Measurements from ENCODE around the gene PALD1. TPM values are rescaled to one million over a fixed set of nuclear protein-coding genes. Genes with fewer than 3 reads are reported as not detected.

Gene PALD1
- total RNA-seq, 1 donor from 2014 or later: 9.6 TPM

GRCh38 chr10:70549962-70550458, 71.4 kb downstream of the PALD1 start:
- Histone ChIP-seq H3F3A (ENCODE audit: low read depth) (no peaks in the 10 kb centered on the region), H2AFZ (replicated peaks) (no peak overlapping the region), H3K27ac (no peak overlapping the region), H3K36me3 (no peaks in the 10 kb centered on the region), H4K20me1 (ENCODE audit: low read depth) (no peaks in the 10 kb centered on the region), H3K4me2 (no peak overlapping the region), H3K4me3 (no peak overlapping the region), H3K9ac (no peak overlapping the region), H3K79me2 (ENCODE audit: low read depth) (no peaks in the 10 kb centered on the region), H3K4me1 (no peaks in the 10 kb centered on the region), H3K27me3 (no peaks in the 10 kb centered on the region), H3K9me3 (ENCODE audit: low read depth) (no peaks in the 10 kb centered on the region)
- H3K4me1 Mint-ChIP-seq: peaks cover 8% of the 10 kb centered on the region
- no peak for TF ChIP-seq EZH2phosphoT487 (IDR thresholded peaks at IDR 0.05)
- TF ChIP-seq CTCF (IDR thresholded peaks at IDR 0.05): peak; percentile 90
- no peaks in the 10 kb centered on the region for H3K9me3 Mint-ChIP-seq
- peak; percentile 75 for DNase-seq (ENCODE audit: low spot score)
- H3K27ac Mint-ChIP-seq: peak overlapping the region; percentile 31
- no peaks in the 10 kb centered on the region for H3K27me3 Mint-ChIP-seq (ENCODE audit: insufficient read depth, low read depth)
- H3K36me3 Mint-ChIP-seq: no peaks in the 10 kb centered on the region
- no peak overlapping the region for H3K4me3 Mint-ChIP-seq

GRCh38 chr10:70550459-70550858, 71.9 kb downstream of the PALD1 start:
- Histone ChIP-seq H4K20me1 (ENCODE audit: low read depth) (no peaks in the 10 kb centered on the region), H3K36me3 (no peaks in the 10 kb centered on the region), H3K4me3 (no peak overlapping the region), H3K27ac (no peak overlapping the region), H3K9ac (no peak overlapping the region), H2AFZ (replicated peaks) (no peak overlapping the region), H3K4me1 (no peaks in the 10 kb centered on the region), H3K4me2 (no peak overlapping the region), H3K9me3 (ENCODE audit: low read depth) (no peaks in the 10 kb centered on the region), H3F3A (ENCODE audit: low read depth) (no peaks in the 10 kb centered on the region), H3K27me3 (no peaks in the 10 kb centered on the region), H3K79me2 (ENCODE audit: low read depth) (no peaks in the 10 kb centered on the region)
- no peaks in the 10 kb centered on the region for H3K27me3 Mint-ChIP-seq (ENCODE audit: insufficient read depth, low read depth)
- no peak for DNase-seq (ENCODE audit: low spot score)
- H3K27ac Mint-ChIP-seq: no peak overlapping the region
- H3K36me3 Mint-ChIP-seq: no peaks in the 10 kb centered on the region
- H3K4me1 Mint-ChIP-seq: peaks cover 8% of the 10 kb centered on the region
- TF ChIP-seq CTCF (IDR thresholded peaks at IDR 0.05): no peak
- TF ChIP-seq EZH2phosphoT487 (IDR thresholded peaks at IDR 0.05): no peak
- no peak for TF ChIP-seq EZH2 (IDR thresholded peaks at IDR 0.05)
- H3K9me3 Mint-ChIP-seq: no peaks in the 10 kb centered on the region
- H3K4me3 Mint-ChIP-seq: no peak overlapping the region

- H3K27me3 Mint-ChIP-seq (ENCODE audit: insufficient read depth, low read depth): no peaks in the 10 kb centered on the region
- Histone ChIP-seq H3K4me2 (no peak overlapping the region), H3K9me3 (ENCODE audit: low read depth) (no peaks in the 10 kb centered on the region), H3K79me2 (ENCODE audit: low read depth) (no peaks in the 10 kb centered on the region), H3K27ac (no peak overlapping the region), H3F3A (ENCODE audit: low read depth) (no peaks in the 10 kb centered on the region), H3K36me3 (no peaks in the 10 kb centered on the region), H2AFZ (replicated peaks) (no peak overlapping the region), H3K4me3 (no peak overlapping the region), H4K20me1 (ENCODE audit: low read depth) (no peaks in the 10 kb centered on the region), H3K4me1 (no peaks in the 10 kb centered on the region), H3K27me3 (no peaks in the 10 kb centered on the region), H3K9ac (no peak overlapping the region)
- no peak overlapping the region for H3K27ac Mint-ChIP-seq
- H3K4me1 Mint-ChIP-seq: peaks cover 8% of the 10 kb centered on the region
- no peaks in the 10 kb centered on the region for H3K9me3 Mint-ChIP-seq
- TF ChIP-seq EZH2phosphoT487 (IDR thresholded peaks at IDR 0.05): no peak
- no peak for TF ChIP-seq EZH2 (IDR thresholded peaks at IDR 0.05)
- no peak for TF ChIP-seq CTCF (IDR thresholded peaks at IDR 0.05)
- H3K36me3 Mint-ChIP-seq: no peaks in the 10 kb centered on the region
- no peak for DNase-seq (ENCODE audit: low spot score)
- H3K4me3 Mint-ChIP-seq: no peak overlapping the region
Observed at GRCh38 chr10:70551466-70551865, 72.9 kb downstream of the PALD1 start.

Measured in neural progenitor cell (in vitro differentiated cells).